Measurements from ENCODE around the gene MAP1LC3B. TPM values are rescaled to one million over a fixed set of nuclear protein-coding genes. Genes with fewer than 3 reads are reported as not detected.
A peak's percentile ranks its signal among the peaks of the same experiment; 100 is the strongest.

The MAP1LC3B gene
- total RNA-seq, 5 donors from 2014 or later (not counting 1 experiment from before 2014, with no cell fraction given), result 51.3 to 90.4 (median 53.3) TPM

- peaks cover 15 to 21% (median 16%) of the 10 kb centered on the region in 3 donors for H3K4me1 Mint-ChIP-seq
- peaks cover 22% of the 10 kb centered on the region for H3K36me3 Mint-ChIP-seq
- POLR2A ChIA-PET, result no interaction called here
- Histone ChIP-seq H3K36me3 (ENCODE audit: control insufficient read depth in 2 of 2, extremely low read depth in 1 of 2, insufficient read depth in 1 of 2, low read length in 1 of 2) (peaks cover 22 to 25% of the 10 kb centered on the region in 2 donors), H3K4me1 (ENCODE audit: control insufficient read depth in 1 of 2, extremely low read depth in 1 of 2, insufficient read depth in 2 of 2, low read length in 2 of 2) (peaks cover 0 to 18% of the 10 kb centered on the region in 2 experiments), H3K4me3 (ENCODE audit: control insufficient read depth in 1 of 2, extremely low read depth in 1 of 2, low read length in 1 of 2) (no peak overlapping the region), H3K27me3 (replicated peaks in 1 of 2; ENCODE audit: control insufficient read depth in 2 of 2, extremely low read depth in 1 of 2, insufficient read depth in 2 of 2, low read length in 1 of 2) (no peaks in the 10 kb centered on the region), H3K9me3 (no peaks in the 10 kb centered on the region), H3K27ac (ENCODE audit: low read length) (no peak overlapping the region)
- H3K27me3 Mint-ChIP-seq, result no peaks in the 10 kb centered on the region
- no peaks in the 10 kb centered on the region for H3K9me3 Mint-ChIP-seq
- CTCF ChIA-PET, result no interaction called here
- ATAC-seq (replicated peaks in 1 of 4), result no peak
- no peak overlapping the region for H3K4me3 Mint-ChIP-seq
- DNase-seq, result no peak
- WGBS (ENCODE audit: insufficient coverage), result 86% methylated on average over 7 of the region's 8 CpGs
- H3K27ac Mint-ChIP-seq, result peak overlapping the region in 1 of 2 donors; percentile 54
These were observed 42.1 kb upstream of the MAP1LC3B start for GRCh38 chr16:87350031-87350430.

GRCh38 chr16:87350681-87351319 is 41.3 kb upstream of the MAP1LC3B start:
- WGBS (ENCODE audit: insufficient coverage), result 91% methylated on average over 19 of the region's 23 CpGs
- H3K4me3 Mint-ChIP-seq, result no peak overlapping the region
- Histone ChIP-seq H3K27me3 (replicated peaks in 1 of 2; ENCODE audit: control insufficient read depth in 2 of 2, extremely low read depth in 1 of 2, insufficient read depth in 2 of 2, low read length in 1 of 2) (no peaks in the 10 kb centered on the region), H3K36me3 (ENCODE audit: control insufficient read depth in 2 of 2, extremely low read depth in 1 of 2, insufficient read depth in 1 of 2, low read length in 1 of 2) (peaks cover 24 to 25% of the 10 kb centered on the region in 2 donors), H3K27ac (ENCODE audit: low read length) (no peak overlapping the region), H3K9me3 (no peaks in the 10 kb centered on the region), H3K4me3 (ENCODE audit: control insufficient read depth in 1 of 2, extremely low read depth in 1 of 2, low read length in 1 of 2) (no peak overlapping the region), H3K4me1 (ENCODE audit: control insufficient read depth in 1 of 2, extremely low read depth in 1 of 2, insufficient read depth in 2 of 2, low read length in 2 of 2) (peaks cover 0 to 12% of the 10 kb centered on the region in 2 experiments)
- CTCF ChIA-PET, result no interaction called here
- H3K27ac Mint-ChIP-seq, result no peak overlapping the region
- ATAC-seq (replicated peaks in 1 of 4) (no peak), DNase-seq (no peak)
- peaks cover 17% of the 10 kb centered on the region for H3K36me3 Mint-ChIP-seq
- no peaks in the 10 kb centered on the region for H3K27me3 Mint-ChIP-seq
- no peaks in the 10 kb centered on the region for H3K9me3 Mint-ChIP-seq
- POLR2A ChIA-PET, result no interaction called here
- H3K4me1 Mint-ChIP-seq, result peaks cover 9 to 13% (median 9%) of the 10 kb centered on the region in 3 donors

GRCh38 chr16:87351320-87351698 is 40.8 kb upstream of the MAP1LC3B start:
- no peaks in the 10 kb centered on the region for H3K9me3 Mint-ChIP-seq
- no peak overlapping the region for H3K27ac Mint-ChIP-seq
- peaks cover 20 to 24% of the 10 kb centered on the region in 2 donors for H3K36me3 ChIP-seq (ENCODE audit: control insufficient read depth in 2 of 2, extremely low read depth in 1 of 2, insufficient read depth in 1 of 2, low read length in 1 of 2)
- no peaks in the 10 kb centered on the region for H3K27me3 Mint-ChIP-seq
- H3K4me1 ChIP-seq (ENCODE audit: control insufficient read depth in 1 of 2, extremely low read depth in 1 of 2, insufficient read depth in 2 of 2, low read length in 2 of 2), result peaks cover 0 to 6% of the 10 kb centered on the region in 2 experiments
- H3K27ac ChIP-seq (ENCODE audit: low read length), result no peak overlapping the region
- H3K36me3 Mint-ChIP-seq, result peaks cover 15% of the 10 kb centered on the region
- no peaks in the 10 kb centered on the region for H3K9me3 ChIP-seq
- H3K4me3 Mint-ChIP-seq, result no peak overlapping the region
- H3K27me3 ChIP-seq (replicated peaks in 1 of 2; ENCODE audit: control insufficient read depth in 2 of 2, extremely low read depth in 1 of 2, insufficient read depth in 2 of 2, low read length in 1 of 2), result no peaks in the 10 kb centered on the region
- CTCF ChIA-PET, result no interaction called here
- ATAC-seq (replicated peaks in 1 of 4), result no peak
- peaks cover 5 to 12% (median 8%) of the 10 kb centered on the region in 3 donors for H3K4me1 Mint-ChIP-seq
- DNase-seq, result no peak
- POLR2A ChIA-PET, result no interaction called here
- H3K4me3 ChIP-seq (ENCODE audit: control insufficient read depth in 1 of 2, extremely low read depth in 1 of 2, low read length in 1 of 2), result no peak overlapping the region
- 100% methylated on average over 3 of the region's 9 CpGs for WGBS (ENCODE audit: insufficient coverage)

- WGBS (ENCODE audit: insufficient coverage), result 93% methylated on average over 15 of the region's 15 CpGs
- no peak overlapping the region for H3K4me3 Mint-ChIP-seq
- Histone ChIP-seq H3K4me1 (ENCODE audit: control insufficient read depth in 1 of 2, extremely low read depth in 1 of 2, insufficient read depth in 2 of 2, low read length in 2 of 2) (no peaks in the 10 kb centered on the region), H3K27me3 (replicated peaks in 1 of 2; ENCODE audit: control insufficient read depth in 2 of 2, extremely low read depth in 1 of 2, insufficient read depth in 2 of 2, low read length in 1 of 2) (no peaks in the 10 kb centered on the region), H3K9me3 (no peaks in the 10 kb centered on the region), H3K27ac (ENCODE audit: low read length) (no peak overlapping the region), H3K4me3 (ENCODE audit: control insufficient read depth in 1 of 2, extremely low read depth in 1 of 2, low read length in 1 of 2) (no peak overlapping the region), H3K36me3 (ENCODE audit: control insufficient read depth in 2 of 2, extremely low read depth in 1 of 2, insufficient read depth in 1 of 2, low read length in 1 of 2) (peaks cover 21 to 25% of the 10 kb centered on the region in 2 donors)
- no peak overlapping the region for H3K27ac Mint-ChIP-seq
- H3K27me3 Mint-ChIP-seq, result no peaks in the 10 kb centered on the region
- H3K36me3 Mint-ChIP-seq, result peaks cover 18% of the 10 kb centered on the region
- ChIA-PET CTCF (no interaction called here), POLR2A (no interaction called here)
- peaks cover 5 to 12% (median 8%) of the 10 kb centered on the region in 3 donors for H3K4me1 Mint-ChIP-seq
- no peak for DNase-seq
- no peak for ATAC-seq (replicated peaks in 1 of 4)
- no peaks in the 10 kb centered on the region for H3K9me3 Mint-ChIP-seq
These were observed 39.3 kb upstream of the MAP1LC3B start for GRCh38 chr16:87352818-87353217.

- Mint-ChIP-seq H3K27me3 (no peaks in the 10 kb centered on the region), H3K4me1 (peaks cover 5 to 12% (median 6%) of the 10 kb centered on the region in 3 donors), H3K9me3 (no peaks in the 10 kb centered on the region), H3K36me3 (peaks cover 24% of the 10 kb centered on the region), H3K27ac (no peak overlapping the region), H3K4me3 (no peak overlapping the region)
- Histone ChIP-seq H3K36me3 (ENCODE audit: control insufficient read depth in 2 of 2, extremely low read depth in 1 of 2, insufficient read depth in 1 of 2, low read length in 1 of 2) (peaks cover 20 to 29% of the 10 kb centered on the region in 2 donors), H3K4me1 (ENCODE audit: control insufficient read depth in 1 of 2, extremely low read depth in 1 of 2, insufficient read depth in 2 of 2, low read length in 2 of 2) (no peaks in the 10 kb centered on the region), H3K27me3 (replicated peaks in 1 of 2; ENCODE audit: control insufficient read depth in 2 of 2, extremely low read depth in 1 of 2, insufficient read depth in 2 of 2, low read length in 1 of 2) (no peaks in the 10 kb centered on the region), H3K27ac (ENCODE audit: low read length) (no peak overlapping the region), H3K4me3 (ENCODE audit: control insufficient read depth in 1 of 2, extremely low read depth in 1 of 2, low read length in 1 of 2) (no peak overlapping the region), H3K9me3 (no peaks in the 10 kb centered on the region)
- ATAC-seq (replicated peaks in 1 of 4) (no peak), DNase-seq (no peak)
- ChIA-PET POLR2A (no interaction called here), CTCF (no interaction called here)
- 93% methylated on average over 16 of the region's 17 CpGs for WGBS (ENCODE audit: insufficient coverage)
These were observed 38.5 kb upstream of the MAP1LC3B start for GRCh38 chr16:87353613-87354012.

- H3K36me3 Mint-ChIP-seq, result peaks cover 31% of the 10 kb centered on the region
- POLR2A ChIA-PET, result no interaction called here
These were observed 35.7 kb upstream of the MAP1LC3B start for GRCh38 chr16:87356491-87356853.

More at GRCh38 chr16:87356491-87356853, 35.7 kb upstream of the MAP1LC3B start:
- CTCF ChIA-PET, result no interaction called here
- no peaks in the 10 kb centered on the region for H3K9me3 Mint-ChIP-seq
- no peaks in the 10 kb centered on the region for H3K9me3 ChIP-seq
- H3K27ac ChIP-seq (ENCODE audit: low read length), result no peak overlapping the region
- H3K27me3 ChIP-seq (replicated peaks in 1 of 2; ENCODE audit: control insufficient read depth in 2 of 2, extremely low read depth in 1 of 2, insufficient read depth in 2 of 2, low read length in 1 of 2), result no peaks in the 10 kb centered on the region
- DNase-seq (no peak), ATAC-seq (replicated peaks in 1 of 4) (no peak)
- WGBS (ENCODE audit: insufficient coverage), result 97% methylated on average over 5 of the region's 8 CpGs
- H3K27ac Mint-ChIP-seq, result no peak overlapping the region
- H3K36me3 ChIP-seq (ENCODE audit: control insufficient read depth in 2 of 2, extremely low read depth in 1 of 2, insufficient read depth in 1 of 2, low read length in 1 of 2), result peaks cover 16 to 53% of the 10 kb centered on the region in 2 donors
- no peaks in the 10 kb centered on the region for H3K27me3 Mint-ChIP-seq
- H3K4me3 ChIP-seq (ENCODE audit: control insufficient read depth in 1 of 2, extremely low read depth in 1 of 2, low read length in 1 of 2), result no peak overlapping the region
- H3K4me1 ChIP-seq (ENCODE audit: control insufficient read depth in 1 of 2, extremely low read depth in 1 of 2, insufficient read depth in 2 of 2, low read length in 2 of 2), result peaks cover 0 to 3% of the 10 kb centered on the region in 2 experiments
- no peak overlapping the region for H3K4me3 Mint-ChIP-seq
- peaks cover 3 to 4% (median 3%) of the 10 kb centered on the region in 3 donors for H3K4me1 Mint-ChIP-seq

Data from T-cell (primary cell).